H1 (cell line): ENCODE measurements around the gene RASD2.
A peak's percentile ranks its signal among the peaks of the same experiment; 100 is the strongest.

Experiments
- CEBPB ChIP-seq: IDR thresholded peaks from 2 replicates; pipeline ENCODE4 v1.6.1; 2012; ENCODE audit warnings: low read depth, low read length
- ZNF274 ChIP-seq: IDR thresholded peaks from 2 replicates; pipeline ENCODE4 v1.7.0; 2012; ENCODE audit warnings: low read length, borderline replicate concordance; ENCODE audit errors: extremely low read depth
- TF ChIP-seq, protein P1 (sequence below), 3 experiments: IDR thresholded peaks; 1 replicate in 2 of 3; 2 replicates in 1 of 3; pipeline versions ENCODE4 v1.5.1 to v1.6.1; 2011; ENCODE audit warnings: low read length in 3 of 3, mild to moderate bottlenecking in 3 of 3, inconsistent platforms in 2 of 3, low read depth in 1 of 3, moderate library complexity in 1 of 3; ENCODE audit not compliant: insufficient read depth in 1 of 3; ENCODE audit errors: control extremely low read depth in 1 of 3

GRCh38 chr22:35547987-35548721, 7.5 kb downstream of the RASD2 start:
- no peak for TF ChIP-seq ZNF274
- no peak for TF ChIP-seq CEBPB
- TF ChIP-seq, protein P1, sequence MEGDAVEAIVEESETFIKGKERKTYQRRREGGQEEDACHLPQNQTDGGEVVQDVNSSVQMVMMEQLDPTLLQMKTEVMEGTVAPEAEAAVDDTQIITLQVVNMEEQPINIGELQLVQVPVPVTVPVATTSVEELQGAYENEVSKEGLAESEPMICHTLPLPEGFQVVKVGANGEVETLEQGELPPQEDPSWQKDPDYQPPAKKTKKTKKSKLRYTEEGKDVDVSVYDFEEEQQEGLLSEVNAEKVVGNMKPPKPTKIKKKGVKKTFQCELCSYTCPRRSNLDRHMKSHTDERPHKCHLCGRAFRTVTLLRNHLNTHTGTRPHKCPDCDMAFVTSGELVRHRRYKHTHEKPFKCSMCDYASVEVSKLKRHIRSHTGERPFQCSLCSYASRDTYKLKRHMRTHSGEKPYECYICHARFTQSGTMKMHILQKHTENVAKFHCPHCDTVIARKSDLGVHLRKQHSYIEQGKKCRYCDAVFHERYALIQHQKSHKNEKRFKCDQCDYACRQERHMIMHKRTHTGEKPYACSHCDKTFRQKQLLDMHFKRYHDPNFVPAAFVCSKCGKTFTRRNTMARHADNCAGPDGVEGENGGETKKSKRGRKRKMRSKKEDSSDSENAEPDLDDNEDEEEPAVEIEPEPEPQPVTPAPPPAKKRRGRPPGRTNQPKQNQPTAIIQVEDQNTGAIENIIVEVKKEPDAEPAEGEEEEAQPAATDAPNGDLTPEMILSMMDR (IDR thresholded peaks at IDR 0.05; ENCODE audit: control extremely low read depth in 1 of 3, insufficient read depth in 1 of 3, low read depth in 1 of 3, low read length in 3 of 3): peak; percentile 36 to 72 (median 53); a peak in 3 of 4 replicates
